ENCODE measurements around the gene HVCN1. TPM values are rescaled to one million over a fixed set of nuclear protein-coding genes. Genes with fewer than 3 reads are reported as not detected.

Gene HVCN1
- total and polyA plus RNA-seq, 2 donors from 2014 or later = 4.7 to 7.1 TPM

DNA sequence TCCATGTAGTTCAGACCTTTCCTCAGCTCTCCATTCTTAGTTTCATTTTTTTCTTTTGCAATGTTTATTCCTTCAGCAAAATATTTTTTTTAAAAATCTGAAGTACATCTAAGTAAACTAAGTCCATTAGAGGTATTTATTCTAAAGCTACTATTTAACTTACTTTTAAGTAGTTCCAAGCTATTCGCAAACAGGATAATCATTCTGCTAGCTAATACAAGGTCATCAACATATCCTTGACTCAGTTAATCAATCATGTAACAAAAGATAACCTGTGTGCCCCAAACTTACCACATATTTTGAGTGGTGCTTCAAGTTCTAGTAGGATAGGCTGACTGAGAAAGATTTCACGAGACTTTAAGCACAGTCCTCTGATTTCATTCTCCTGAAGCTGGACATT, 42.6 kb upstream of the HVCN1 start:
- H3K36me3 ChIP-seq (ENCODE audit: control insufficient read depth in 2 of 3, insufficient read depth in 3 of 3, low read length in 3 of 3) = peaks cover 5 to 30% (median 10%) of the 10 kb centered on the region in 3 donors
- intact Hi-C loops (cut with DNase I) = no loop called here
- TF ChIP-seq CTCF (IDR thresholded peaks at IDR 0.05; ENCODE audit: borderline replicate concordance, extremely low read depth, insufficient read depth) = no peak
- DNase-seq (no peak), FAIRE-seq (no peak)
- no peak overlapping the region for H3K27ac ChIP-seq (ENCODE audit: low read depth in 2 of 2, low read length in 2 of 2)
- no peak overlapping the region for H3K9ac ChIP-seq (ENCODE audit: low read length in 3 of 3)
- peaks cover 0 to 9% (median 2%) of the 10 kb centered on the region in 3 donors for H3K4me1 ChIP-seq (ENCODE audit: control insufficient read depth in 2 of 3, insufficient read depth in 2 of 3, low read depth in 1 of 3, low read length in 3 of 3)
- H3K27me3 ChIP-seq (ENCODE audit: control insufficient read depth, insufficient read depth, low read length) = no peaks in the 10 kb centered on the region
- no peak overlapping the region for H3K4me3 ChIP-seq (ENCODE audit: low read length in 3 of 3)
- H3K9me3 ChIP-seq (ENCODE audit: control insufficient read depth in 2 of 3, insufficient read depth in 1 of 3, low read length in 3 of 3) = no peaks in the 10 kb centered on the region

GRCh38 chr12:110728628-110729027, 39.7 kb upstream of the HVCN1 start:
- FAIRE-seq (no peak), DNase-seq (no peak)
- intact Hi-C loops (cut with DNase I) = no loop called here
- Histone ChIP-seq H3K9me3 (ENCODE audit: control insufficient read depth in 2 of 3, insufficient read depth in 1 of 3, low read length in 3 of 3) (no peaks in the 10 kb centered on the region), H3K36me3 (ENCODE audit: control insufficient read depth in 2 of 3, insufficient read depth in 3 of 3, low read length in 3 of 3) (peaks cover 4 to 50% (median 15%) of the 10 kb centered on the region in 3 donors), H3K9ac (ENCODE audit: low read length in 3 of 3) (no peak overlapping the region), H3K27me3 (ENCODE audit: control insufficient read depth, insufficient read depth, low read length) (no peaks in the 10 kb centered on the region), H3K4me1 (ENCODE audit: control insufficient read depth in 2 of 3, insufficient read depth in 2 of 3, low read depth in 1 of 3, low read length in 3 of 3) (peaks cover 0 to 4% (median 0%) of the 10 kb centered on the region in 3 donors), H3K27ac (ENCODE audit: low read depth in 2 of 2, low read length in 2 of 2) (no peak overlapping the region), H3K4me3 (ENCODE audit: low read length in 3 of 3) (no peak overlapping the region)
- no peak for TF ChIP-seq CTCF (IDR thresholded peaks at IDR 0.05; ENCODE audit: borderline replicate concordance, extremely low read depth, insufficient read depth)

GRCh38 chr12:110726708-110727369, 37.9 kb upstream of the HVCN1 start:
- no peak for TF ChIP-seq CTCF (IDR thresholded peaks at IDR 0.05; ENCODE audit: borderline replicate concordance, extremely low read depth, insufficient read depth)
- Histone ChIP-seq H3K36me3 (ENCODE audit: control insufficient read depth in 2 of 3, insufficient read depth in 3 of 3, low read length in 3 of 3) (peaks cover 10 to 56% (median 25%) of the 10 kb centered on the region in 3 donors), H3K4me3 (ENCODE audit: low read length in 3 of 3) (no peak overlapping the region), H3K27ac (ENCODE audit: low read depth in 2 of 2, low read length in 2 of 2) (no peak overlapping the region), H3K9me3 (ENCODE audit: control insufficient read depth in 2 of 3, insufficient read depth in 1 of 3, low read length in 3 of 3) (no peaks in the 10 kb centered on the region), H3K27me3 (ENCODE audit: control insufficient read depth, insufficient read depth, low read length) (no peaks in the 10 kb centered on the region), H3K9ac (ENCODE audit: low read length in 3 of 3) (no peak overlapping the region), H3K4me1 (ENCODE audit: control insufficient read depth in 2 of 3, insufficient read depth in 2 of 3, low read depth in 1 of 3, low read length in 3 of 3) (no peaks in the 10 kb centered on the region)
- intact Hi-C loops (cut with DNase I) = no loop called here
- DNase-seq (no peak), FAIRE-seq (no peak)

Measured in kidney (tissue), 14 donors.